Subcutaneous abdominal adipose tissue (tissue), 5 donors: Measurements from ENCODE around the gene CMTM2.
"Not testable (repeated sequence)": the region's sequence is repeated elsewhere in the genome, so short reads cannot be mapped to it uniquely, and the experiment has no call there.

ENCODE experiments used
- H3K27ac ChIP-seq: one replicate; pipeline ENCODE4 v1.7.0; 2013; ENCODE audit warnings: low read depth, mild to moderate bottlenecking, inconsistent platforms, low read length, moderate library complexity
- H3K27me3 ChIP-seq, 5 donors: one replicate each; pipeline ENCODE4 v1.7.0; 2013; ENCODE audit warnings: low read length in 5 of 5, inconsistent platforms in 1 of 5; ENCODE audit not compliant: control insufficient read depth in 5 of 5, insufficient read depth in 4 of 5
- H3K36me3 ChIP-seq, 5 donors: one replicate each; pipeline ENCODE4 v1.7.0; 2013; ENCODE audit warnings: low read length in 5 of 5; ENCODE audit not compliant: control insufficient read depth in 5 of 5, insufficient read depth in 5 of 5
- H3K4me1 ChIP-seq, 5 donors: one replicate each; pipeline ENCODE4 v1.7.0; 2013; ENCODE audit warnings: low read length in 5 of 5, mild to moderate bottlenecking in 3 of 5, moderate library complexity in 1 of 5; ENCODE audit not compliant: control insufficient read depth in 5 of 5, insufficient read depth in 5 of 5
- H3K4me3 ChIP-seq, 5 donors: one replicate each; pipeline ENCODE4 v1.7.0; 2013; ENCODE audit warnings: low read length in 5 of 5, low read depth in 1 of 5
- H3K9ac ChIP-seq, 5 donors: one replicate each; pipeline ENCODE4 v1.7.0; 2013; ENCODE audit warnings: low read length in 5 of 5, mild to moderate bottlenecking in 4 of 5, moderate library complexity in 3 of 5
- H3K9me3 ChIP-seq, 5 donors: one replicate each; pipeline ENCODE4 v1.7.0; 2013; ENCODE audit warnings: low read length in 5 of 5; ENCODE audit not compliant: control insufficient read depth in 5 of 5
- donor health status: healthy.
- donor health status: healthy.
- donor health status: healthy.
- donor health status: healthy.
- donor health status: healthy.

Gene CMTM2

GRCh38 chr16:66566051-66566901 is 13.0 kb upstream of the CMTM2 start, which contains the start of gene CMTM1:
TSS of gene CMTM1 (plus strand) at chr16:66566439. CDS start at chr16:66566514, 75 bp downstream.
- Histone ChIP-seq H3K4me1 (peaks cover 0 to 16% (median 2%) of the 10 kb centered on the region in 5 donors), H3K27me3 (no peaks in the 10 kb centered on the region), H3K36me3 (peaks cover 7 to 33% (median 16%) of the 10 kb centered on the region in 5 donors)

DNA sequence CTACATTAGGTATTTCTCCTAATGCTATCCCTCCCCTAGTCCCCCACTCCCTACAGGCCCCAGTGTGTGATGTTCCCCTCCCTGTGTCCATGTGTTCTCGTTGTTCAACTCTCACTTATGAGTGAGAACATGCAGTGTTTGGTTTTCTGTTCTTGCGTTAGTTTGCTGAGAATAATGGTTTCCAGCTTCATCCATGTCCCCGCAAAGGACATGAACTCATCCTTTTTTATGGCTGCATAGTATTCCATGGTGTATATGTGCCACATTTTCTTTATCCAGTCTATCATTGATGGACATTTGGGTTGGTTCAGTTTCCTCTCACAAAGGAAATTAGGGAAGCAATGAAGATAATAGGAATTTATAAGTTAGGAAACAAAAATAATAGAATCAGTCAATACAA is 12.0 kb upstream of the CMTM2 start:
- H3K27me3 ChIP-seq: not testable (repeated sequence)

More at GRCh38 chr16:66566051-66566901, 13.0 kb upstream of the CMTM2 start, which contains the start of gene CMTM1:
- Histone ChIP-seq H3K9me3 (no peaks in the 10 kb centered on the region), H3K9ac (no peak within 1 kb of the TSS), H3K4me3 (no peak within 1 kb of the TSS), H3K27ac (no peak within 1 kb of the TSS)

DNA sequence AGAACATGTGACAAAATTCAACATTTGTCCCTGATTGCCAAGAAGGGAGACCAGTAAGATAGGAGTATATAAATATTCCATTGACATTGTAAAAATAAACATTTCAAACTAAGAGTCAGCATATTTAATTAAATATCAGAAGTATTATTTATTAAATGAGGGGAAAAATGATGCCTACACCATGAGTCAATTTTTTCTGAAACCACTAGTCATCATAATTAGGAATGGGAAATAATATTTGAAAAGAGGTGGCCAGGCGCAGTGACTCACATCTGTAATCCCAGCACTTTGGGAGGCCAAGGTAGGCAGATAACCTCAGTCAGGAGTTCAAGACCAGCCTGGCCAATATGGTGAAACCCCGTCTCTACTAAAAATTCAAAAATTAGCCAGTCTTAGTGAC is 10.9 kb upstream of the CMTM2 start:
- Histone ChIP-seq H3K4me3 (no peak overlapping the region), H3K9ac (no peak overlapping the region), H3K27ac (no peak overlapping the region), H3K9me3 (no peaks in the 10 kb centered on the region), H3K4me1 (peaks cover 0 to 9% (median 0%) of the 10 kb centered on the region in 5 donors), H3K36me3 (peaks cover 3 to 27% (median 16%) of the 10 kb centered on the region in 5 donors), H3K27me3 (no peaks in the 10 kb centered on the region)

More for the DNA sequence above, 12.0 kb upstream of the CMTM2 start:
- H3K4me1 ChIP-seq, H3K27ac ChIP-seq, H3K9me3 ChIP-seq, H3K9ac ChIP-seq, H3K4me3 ChIP-seq: not testable (repeated sequence)
- H3K36me3 ChIP-seq: peaks cover 7 to 30% (median 16%) of the 10 kb centered on the region in 5 donors

- Histone ChIP-seq H3K4me1 (peaks cover 0 to 9% (median 0%) of the 10 kb centered on the region in 5 donors), H3K9me3 (no peaks in the 10 kb centered on the region), H3K27ac (no peak overlapping the region), H3K27me3 (no peaks in the 10 kb centered on the region), H3K36me3 (peaks cover 0 to 20% (median 15%) of the 10 kb centered on the region in 5 donors), H3K9ac (no peak overlapping the region), H3K4me3 (no peak overlapping the region)
Measured at GRCh38 chr16:66569131-66569530, 10.1 kb upstream of the CMTM2 start.

GRCh38 chr16:66569827-66570405 is 9.3 kb upstream of the CMTM2 start:
- no peaks in the 10 kb centered on the region for H3K9me3 ChIP-seq
- peaks cover 0 to 16% (median 15%) of the 10 kb centered on the region in 5 donors for H3K36me3 ChIP-seq
- H3K4me3 ChIP-seq: no peak overlapping the region
- H3K27me3 ChIP-seq: no peaks in the 10 kb centered on the region
- H3K9ac ChIP-seq: no peak overlapping the region
- no peak overlapping the region for H3K27ac ChIP-seq
- peaks cover 0 to 9% (median 0%) of the 10 kb centered on the region in 5 donors for H3K4me1 ChIP-seq

GRCh38 chr16:66572356-66572755 is 6.9 kb upstream of the CMTM2 start:
- H3K27me3 ChIP-seq: no peaks in the 10 kb centered on the region
- H3K9me3 ChIP-seq: no peaks in the 10 kb centered on the region
- no peak overlapping the region for H3K27ac ChIP-seq
- H3K4me3 ChIP-seq: no peak overlapping the region
- no peak overlapping the region for H3K9ac ChIP-seq
- H3K4me1 ChIP-seq: peaks cover 0 to 12% (median 3%) of the 10 kb centered on the region in 5 donors
- H3K36me3 ChIP-seq: no peaks in the 10 kb centered on the region

DNA sequence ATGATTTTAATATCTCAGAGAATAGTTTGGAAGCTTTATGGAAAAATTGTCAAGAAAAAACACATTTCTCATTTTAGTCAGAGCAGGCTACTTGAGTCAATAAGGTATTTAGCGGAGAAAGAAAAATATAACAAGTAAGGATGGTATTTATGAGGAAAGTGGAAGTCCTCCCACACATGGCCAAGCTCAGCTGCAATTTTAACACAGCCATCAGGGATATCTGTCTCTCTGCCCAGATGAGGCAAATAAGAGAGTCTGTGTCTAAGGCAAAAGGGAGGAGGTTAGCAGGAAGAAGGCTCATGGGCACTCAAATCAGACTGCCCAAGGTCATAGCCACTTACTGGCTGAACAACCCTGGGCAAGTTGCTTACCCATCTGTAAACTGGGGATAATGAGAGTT is 5.2 kb upstream of the CMTM2 start:
- no peak overlapping the region for H3K4me3 ChIP-seq
- H3K9ac ChIP-seq: no peak overlapping the region
- no peaks in the 10 kb centered on the region for H3K27me3 ChIP-seq
- peaks cover 2 to 22% (median 17%) of the 10 kb centered on the region in 5 donors for H3K4me1 ChIP-seq
- H3K27ac ChIP-seq: no peak overlapping the region
- H3K36me3 ChIP-seq: no peaks in the 10 kb centered on the region
- H3K9me3 ChIP-seq: no peaks in the 10 kb centered on the region

- Histone ChIP-seq H3K27me3 (no peaks in the 10 kb centered on the region), H3K4me3 (no peak overlapping the region), H3K36me3 (no peaks in the 10 kb centered on the region), H3K9ac (no peak overlapping the region), H3K9me3 (no peaks in the 10 kb centered on the region), H3K4me1 (peaks cover 2 to 23% (median 22%) of the 10 kb centered on the region in 5 donors), H3K27ac (no peak overlapping the region)
Measured at GRCh38 chr16:66574531-66574930, 4.7 kb upstream of the CMTM2 start.

GRCh38 chr16:66575060-66575459 is 4.2 kb upstream of the CMTM2 start:
- Histone ChIP-seq H3K27ac (no peak overlapping the region), H3K36me3 (no peaks in the 10 kb centered on the region), H3K9ac (no peak overlapping the region), H3K4me3 (no peak overlapping the region), H3K9me3 (no peaks in the 10 kb centered on the region), H3K27me3 (no peaks in the 10 kb centered on the region), H3K4me1 (peaks cover 2 to 23% (median 21%) of the 10 kb centered on the region in 5 donors)

GRCh38 chr16:66576296-66576695 is 3.0 kb upstream of the CMTM2 start:
- Histone ChIP-seq H3K4me3 (no peak overlapping the region), H3K9me3 (no peaks in the 10 kb centered on the region), H3K9ac (no peak overlapping the region), H3K4me1 (peaks cover 9 to 33% (median 31%) of the 10 kb centered on the region in 5 donors), H3K27ac (no peak overlapping the region), H3K27me3 (no peaks in the 10 kb centered on the region), H3K36me3 (no peaks in the 10 kb centered on the region)
